Tibial artery (tissue), 4 donors: ENCODE measurements around the gene MAGI2.

Source experiments
- DNase-seq, 2 donors: peaks; one replicate each; pipeline ENCODE4 v3.0.0-alpha.2; 2019
- H3K27ac ChIP-seq, 2 donors: fragments of 200-600 bp; sonication (generic) in 1 of 2; 1 replicate in 1 of 2; 2 replicates in 1 of 2; pipeline ENCODE4 v1.5.1; 2018 to 2019; ENCODE audit warnings: mild to moderate bottlenecking in 1 of 2
- H3K27me3 ChIP-seq, 2 donors: fragments of 200-600 bp; sonication (generic) in 1 of 2; one replicate each; pipeline versions ENCODE4 v1.5.1 to v1.6.0; 2016 to 2019
- H3K36me3 ChIP-seq, 3 donors: fragments of 200-600 bp; sonication (generic) in 2 of 3; one replicate each; pipeline ENCODE4 v1.5.1; 2016 to 2019; ENCODE audit warnings: mild to moderate bottlenecking in 2 of 3
- H3K4me1 ChIP-seq, 4 donors: fragments of 200-600 bp; sonication (generic) in 2 of 4; 1 replicate in 3 of 4; 2 replicates in 1 of 4; pipeline ENCODE4 v1.5.1; 2016 to 2019
- H3K4me3 ChIP-seq, 2 donors: fragments of 200-600 bp; sonication (generic) in 1 of 2; 1 replicate in 1 of 2; 2 replicates in 1 of 2; pipeline ENCODE4 v1.5.1; 2018 to 2019; ENCODE audit warnings: mild to moderate bottlenecking in 2 of 2
- H3K9me3 ChIP-seq, 3 donors: fragments of 200-600 bp; sonication (generic) in 1 of 3; one replicate each; pipeline ENCODE4 v1.5.1; 2016 to 2019
- intact Hi-C: fragments of 100-400 bp; cut with DNase I; formaldehyde crosslinking; loops from one replicate; pipeline ENCODE4 v1.15.0; 2023; ENCODE audit warnings: low total_unique reads
- TF ChIP-seq, protein P1 (sequence below), 2 experiments: fragments of 200-600 bp in 1 of 2; fragments of 450-650 bp in 1 of 2; IDR thresholded peaks; one replicate each; pipeline ENCODE4 v1.5.1; 2017 to 2019; ENCODE audit warnings: antibody characterized with exemption in 2 of 2, mild to moderate bottlenecking in 1 of 2, moderate library complexity in 1 of 2

MAGI2 gene

DNA sequence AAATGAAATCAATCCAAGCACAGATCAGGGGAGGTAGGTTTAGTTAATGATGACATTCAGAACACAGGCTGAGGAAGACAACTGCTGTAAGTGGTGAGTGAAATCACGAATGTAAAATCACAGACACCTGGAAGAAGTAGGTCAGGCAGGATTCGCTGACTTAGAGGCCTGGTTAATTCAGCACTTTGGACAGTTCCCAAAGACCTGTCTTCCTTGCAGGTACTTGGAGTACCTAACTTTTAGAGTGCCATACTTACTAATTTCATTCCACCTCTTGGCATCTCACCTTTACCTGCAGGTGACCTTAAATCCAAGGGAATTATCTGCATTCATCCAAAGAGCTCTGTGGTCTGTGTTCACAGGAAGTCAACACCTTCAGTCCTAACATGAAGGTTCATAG is 832.5 kb downstream of the MAGI2 start:
- no peak overlapping the region for H3K27ac ChIP-seq
- intact Hi-C loops, result no loop called here
- no peaks in the 10 kb centered on the region for H3K27me3 ChIP-seq
- DNase-seq, result no peak
- H3K4me1 ChIP-seq, result no peaks in the 10 kb centered on the region
- H3K4me3 ChIP-seq, result no peak overlapping the region
- H3K9me3 ChIP-seq, result no peaks in the 10 kb centered on the region
- H3K36me3 ChIP-seq, result peaks cover 0 to 7% (median 0%) of the 10 kb centered on the region in 3 donors
- TF ChIP-seq, protein P1, sequence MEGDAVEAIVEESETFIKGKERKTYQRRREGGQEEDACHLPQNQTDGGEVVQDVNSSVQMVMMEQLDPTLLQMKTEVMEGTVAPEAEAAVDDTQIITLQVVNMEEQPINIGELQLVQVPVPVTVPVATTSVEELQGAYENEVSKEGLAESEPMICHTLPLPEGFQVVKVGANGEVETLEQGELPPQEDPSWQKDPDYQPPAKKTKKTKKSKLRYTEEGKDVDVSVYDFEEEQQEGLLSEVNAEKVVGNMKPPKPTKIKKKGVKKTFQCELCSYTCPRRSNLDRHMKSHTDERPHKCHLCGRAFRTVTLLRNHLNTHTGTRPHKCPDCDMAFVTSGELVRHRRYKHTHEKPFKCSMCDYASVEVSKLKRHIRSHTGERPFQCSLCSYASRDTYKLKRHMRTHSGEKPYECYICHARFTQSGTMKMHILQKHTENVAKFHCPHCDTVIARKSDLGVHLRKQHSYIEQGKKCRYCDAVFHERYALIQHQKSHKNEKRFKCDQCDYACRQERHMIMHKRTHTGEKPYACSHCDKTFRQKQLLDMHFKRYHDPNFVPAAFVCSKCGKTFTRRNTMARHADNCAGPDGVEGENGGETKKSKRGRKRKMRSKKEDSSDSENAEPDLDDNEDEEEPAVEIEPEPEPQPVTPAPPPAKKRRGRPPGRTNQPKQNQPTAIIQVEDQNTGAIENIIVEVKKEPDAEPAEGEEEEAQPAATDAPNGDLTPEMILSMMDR (IDR thresholded peaks at IDR 0.05), result no peak

DNA sequence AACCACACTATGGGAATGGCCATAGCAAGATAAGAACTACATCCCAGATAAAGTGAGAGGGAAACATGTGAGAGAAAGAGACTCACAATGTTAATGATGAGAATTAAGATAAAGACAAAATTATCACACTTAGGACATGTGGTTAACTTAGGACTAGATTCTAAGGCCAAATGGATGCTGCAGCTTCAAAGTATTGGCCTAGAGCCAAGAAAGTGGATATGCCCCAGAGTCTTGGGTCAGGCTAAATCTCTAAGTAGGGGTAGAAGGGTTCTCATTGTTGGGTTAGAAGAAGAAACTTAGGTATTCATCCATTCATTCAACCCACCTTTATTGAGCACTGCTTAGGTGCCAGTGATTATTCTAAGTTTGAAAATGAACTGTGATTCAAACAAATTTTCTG is 836.9 kb downstream of the MAGI2 start:
- Histone ChIP-seq H3K9me3 (no peaks in the 10 kb centered on the region), H3K27ac (no peak overlapping the region), H3K4me1 (no peaks in the 10 kb centered on the region), H3K4me3 (no peak overlapping the region), H3K36me3 (no peaks in the 10 kb centered on the region), H3K27me3 (no peaks in the 10 kb centered on the region)
- intact Hi-C loops, result no loop called here
- TF ChIP-seq, protein P1 (IDR thresholded peaks at IDR 0.05), result no peak
- DNase-seq, result no peak

DNA sequence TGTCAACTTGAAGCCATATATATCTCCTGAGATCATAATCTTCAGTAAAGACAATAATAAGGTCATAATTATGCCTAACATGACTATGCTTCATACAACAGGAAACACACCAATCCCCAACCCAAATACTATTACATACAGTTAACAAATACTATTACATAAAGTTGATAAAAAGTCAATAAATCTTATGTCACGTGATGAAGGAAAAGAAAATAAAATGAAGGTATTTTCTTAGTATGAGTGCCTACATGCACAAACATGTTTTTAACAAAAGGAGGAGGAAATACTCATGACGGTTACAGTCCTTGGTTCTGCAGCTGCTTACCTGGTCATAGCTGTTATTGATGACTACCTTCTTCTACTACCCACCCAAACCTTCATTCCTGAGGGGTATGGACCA is 844.2 kb downstream of the MAGI2 start:
- no peaks in the 10 kb centered on the region for H3K27me3 ChIP-seq
- TF ChIP-seq, protein P1 (IDR thresholded peaks at IDR 0.05), result no peak
- no peak overlapping the region for H3K27ac ChIP-seq
- H3K4me1 ChIP-seq, result no peaks in the 10 kb centered on the region
- no peaks in the 10 kb centered on the region for H3K36me3 ChIP-seq
- intact Hi-C loops, result no loop called here
- H3K9me3 ChIP-seq, result no peaks in the 10 kb centered on the region
- DNase-seq, result no peak
- no peak overlapping the region for H3K4me3 ChIP-seq

DNA sequence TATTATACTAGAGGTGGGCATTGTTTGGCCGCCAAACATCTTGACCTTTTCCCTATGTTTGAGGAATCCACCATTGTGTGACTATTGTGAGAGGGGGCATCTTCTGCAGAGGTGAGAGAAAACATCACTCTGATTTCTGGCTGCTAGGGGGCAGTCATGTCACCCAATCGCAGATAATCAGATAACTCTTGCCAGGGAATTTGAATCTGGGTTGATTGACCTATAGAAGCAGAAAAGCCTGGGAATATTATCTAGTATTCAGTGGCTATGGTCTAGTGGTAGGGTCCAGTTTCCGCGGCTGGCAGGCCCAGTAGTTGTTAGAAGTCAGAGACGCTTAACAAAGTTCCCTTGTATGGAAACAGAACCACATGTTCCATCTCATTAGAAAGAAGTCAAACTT is 846.4 kb downstream of the MAGI2 start:
- Histone ChIP-seq H3K4me1 (no peaks in the 10 kb centered on the region), H3K27me3 (no peaks in the 10 kb centered on the region), H3K9me3 (no peaks in the 10 kb centered on the region), H3K27ac (no peak overlapping the region), H3K36me3 (no peaks in the 10 kb centered on the region), H3K4me3 (no peak overlapping the region)
- intact Hi-C loops, result no loop called here
- TF ChIP-seq, protein P1 (IDR thresholded peaks at IDR 0.05), result no peak
- DNase-seq, result no peak

DNA sequence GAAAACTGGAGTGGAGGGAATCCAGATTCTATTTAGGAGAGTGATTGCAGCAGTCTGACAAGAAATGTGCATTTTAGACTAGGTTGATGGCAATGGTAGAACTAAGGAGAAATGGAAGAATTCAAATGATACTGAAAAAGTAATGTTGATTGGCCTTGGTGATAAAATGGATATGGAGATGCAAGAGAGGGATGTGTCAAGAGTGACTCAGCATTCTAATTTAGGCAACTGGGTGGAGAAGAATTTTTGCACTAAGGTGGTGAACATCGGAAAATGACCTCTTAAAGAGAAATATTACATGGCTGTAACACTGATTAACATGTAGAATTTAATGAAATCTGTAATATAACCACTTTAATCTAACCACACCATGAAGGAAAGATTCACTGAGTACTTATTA is 848.3 kb downstream of the MAGI2 start:
- intact Hi-C loops, result no loop called here
- no peaks in the 10 kb centered on the region for H3K36me3 ChIP-seq
- TF ChIP-seq, protein P1 (IDR thresholded peaks at IDR 0.05), result no peak
- H3K27me3 ChIP-seq, result no peaks in the 10 kb centered on the region
- no peaks in the 10 kb centered on the region for H3K4me1 ChIP-seq
- no peak overlapping the region for H3K27ac ChIP-seq
- DNase-seq, result no peak
- H3K4me3 ChIP-seq, result no peak overlapping the region
- H3K9me3 ChIP-seq, result no peaks in the 10 kb centered on the region

DNA sequence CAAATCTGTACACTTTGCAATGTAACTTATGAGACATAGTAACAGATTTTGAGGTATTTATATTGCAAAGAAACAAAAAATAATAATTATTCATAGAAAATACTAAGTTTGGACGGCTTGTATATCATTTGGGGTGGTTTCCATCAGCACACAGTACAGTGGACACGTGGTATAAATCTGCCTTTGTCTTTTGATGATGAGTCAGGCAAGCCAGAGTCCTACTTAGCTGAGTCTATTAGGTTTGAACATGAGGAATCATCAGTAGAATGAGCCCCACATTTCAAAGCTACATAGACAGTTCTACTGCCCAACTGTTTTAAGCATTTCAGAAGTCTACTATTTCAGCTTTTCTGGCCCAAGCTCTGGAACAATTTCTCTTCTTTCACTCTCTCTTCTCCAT is 851.7 kb downstream of the MAGI2 start:
- Histone ChIP-seq H3K4me1 (no peaks in the 10 kb centered on the region), H3K27me3 (no peaks in the 10 kb centered on the region), H3K4me3 (no peak overlapping the region), H3K36me3 (no peaks in the 10 kb centered on the region), H3K9me3 (no peaks in the 10 kb centered on the region), H3K27ac (no peak overlapping the region)
- intact Hi-C loops, result no loop called here
- DNase-seq, result no peak
- TF ChIP-seq, protein P1 (IDR thresholded peaks at IDR 0.05), result no peak
